Spleen (tissue), 11 donors: ENCODE data around the gene TXNDC2. TPM values are rescaled to one million over a fixed set of nuclear protein-coding genes. Genes with fewer than 3 reads are reported as not detected.
"Not testable (repeated sequence)": the region's sequence is repeated elsewhere in the genome, so short reads cannot be mapped to it uniquely, and the experiment has no call there.

Source experiments
- DNase-seq: peaks from one replicate; pipeline ENCODE4 v3.0.0-alpha.2; 2020
- H3K27ac ChIP-seq, 8 donors: fragments of 200-600 bp; sonication (generic) in 7 of 8; 1 replicate in 4 of 8; 2 replicates in 4 of 8; pipeline versions ENCODE4 v1.5.0 to v1.8.0; 2016 to 2021; ENCODE audit warnings: inconsistent platforms in 4 of 8, mild to moderate bottlenecking in 4 of 8, moderate library complexity in 1 of 8
- H3K27me3 ChIP-seq, 7 donors: fragments of 200-600 bp; sonication (generic) in 6 of 7; replicated peaks in 1 of 7; 1 replicate in 4 of 7; 2 replicates in 3 of 7; pipeline versions ENCODE4 v1.5.0 to v1.8.0; 2016 to 2021; ENCODE audit warnings: inconsistent platforms in 3 of 7, mild to moderate bottlenecking in 1 of 7
- H3K36me3 ChIP-seq, 6 donors: fragments of 200-600 bp; sonication (generic) in 5 of 6; 1 replicate in 4 of 6; 2 replicates in 2 of 6; pipeline versions ENCODE4 v1.5.0 to v1.8.0; 2016 to 2021; ENCODE audit warnings: inconsistent platforms in 2 of 6
- H3K4me1 ChIP-seq, 6 donors: fragments of 200-600 bp; sonication (generic) in 5 of 6; 1 replicate in 3 of 6; 2 replicates in 3 of 6; pipeline versions ENCODE4 v1.5.0 to v1.8.0; 2016 to 2021; ENCODE audit warnings: inconsistent platforms in 3 of 6
- H3K4me3 ChIP-seq, 8 donors: fragments of 200-600 bp; sonication (generic) in 7 of 8; 1 replicate in 4 of 8; 2 replicates in 4 of 8; pipeline versions ENCODE4 v1.5.0 to v1.8.0; 2016 to 2021; ENCODE audit warnings: inconsistent platforms in 4 of 8, mild to moderate bottlenecking in 4 of 8, moderate library complexity in 2 of 8
- H3K9me3 ChIP-seq, 8 donors: fragments of 200-600 bp; sonication (generic) in 7 of 8; 1 replicate in 4 of 8; 2 replicates in 4 of 8; pipeline versions ENCODE4 v1.5.0 to v1.8.0; 2016 to 2021; ENCODE audit warnings: inconsistent platforms in 4 of 8
- CTCF ChIP-seq, 11 experiments: fragments of 200-600 bp in 7 of 11; fragments of 450-650 bp in 4 of 11; sonication (generic) in 4 of 11; IDR thresholded peaks in 8 of 11; conservative IDR thresholded peaks in 3 of 11; 1 replicate in 7 of 11; 2 replicates in 4 of 11; pipeline versions ENCODE4 v1.4.0 to v1.8.0; 2016 to 2021; ENCODE audit warnings: antibody characterized with exemption in 11 of 11, inconsistent platforms in 4 of 11, mild to moderate bottlenecking in 1 of 11
- POLR2A ChIP-seq, 3 donors: fragments of 450-650 bp; IDR thresholded peaks; one replicate each; pipeline ENCODE4 v1.5.1; 2017; ENCODE audit warnings: antibody characterized with exemption in 3 of 3, mild to moderate bottlenecking in 1 of 3
- POLR2AphosphoS5 ChIP-seq, 3 donors: sonication (generic); formaldehyde crosslinking; IDR thresholded peaks; one replicate each; pipeline ENCODE4 v1.5.1; 2017; ENCODE audit warnings: antibody characterized with exemption in 3 of 3
- WGBS, 5 donors: extraction: QIAGEN DNeasy Blood & Tissue Kit in 3 of 5; methylation state at CpG; one replicate each; pipeline versions ENCODE4 v1.1.5 to v1.1.7; 2013 to 2018; 5-methylcytosine and 5-hydroxymethylcytosine counted together
- intact Hi-C: fragments of 100-400 bp; cut with DNase I; formaldehyde crosslinking; loops from one replicate; pipeline ENCODE4 v1.15.0; 2023; ENCODE audit warnings: low total_unique reads
- polyA plus RNA-seq, 3 donors: library from polyadenylated mRNA; stranded (reverse); fragments of 200-250 nt; gene quantifications; one replicate each; pipeline ENCODE4 v1.2.1, GENCODE V29; 2013
- total RNA-seq, 7 donors: library from RNA; depleted of rRNA in 3 of 7; stranded (reverse); fragments of >200 nt in 3 of 7; fragmentation: NEBNext Ultra II Directional in 4 of 7; extraction: Animal tissue kit (Norgen Biotek cat#: 25700) in 4 of 7; gene quantifications; one replicate each; pipeline versions ENCODE4 v1.1.0 to v1.2.1, GENCODE V29; 2016 to 2021
- donor health status: healthy with polysubstance abuse.
- donor health status: DM: no; HTN: no; CAD: no; lungs with moderate emphysema.
- donor health status: DM: no; HTN: no; CAD: no.
- donor health status: Bipolar disorder and iron deficiency.
- donor health status: healthy.
- donor health status: DM: no; HTN: no; CAD: no.
- donor health status: DM: yes; HTN: yes; CAD: no.

TXNDC2 gene
- total and polyA plus RNA-seq, 10 donors: 0.03 to 0.93 (median 0.41) TPM; not detected in 4

GRCh38 chr18:9890196-9890595, 4.4 kb downstream of the TXNDC2 start:
- Histone ChIP-seq H3K9me3 (no peaks in the 10 kb centered on the region), H3K4me3 (no peak overlapping the region), H3K27ac (no peak overlapping the region), H3K27me3 (no peaks in the 10 kb centered on the region), H3K4me1 (no peaks in the 10 kb centered on the region), H3K36me3 (no peaks in the 10 kb centered on the region)
- DNase-seq: no peak
- WGBS, 5 donors: 89 to 98% (median 93%) methylated on average over 5 of the region's 5 CpGs
- intact Hi-C loops: no loop called here
- TF ChIP-seq CTCF (IDR thresholded peaks at IDR 0.05 in 8 of 11, conservative IDR thresholded peaks at IDR 0.05 in 3 of 11): no peak
- TF ChIP-seq POLR2A (IDR thresholded peaks at IDR 0.05): no peak
- no peak for TF ChIP-seq POLR2AphosphoS5 (IDR thresholded peaks at IDR 0.05)

- TF ChIP-seq POLR2AphosphoS5 (IDR thresholded peaks at IDR 0.05): no peak
- no peak for TF ChIP-seq POLR2A (IDR thresholded peaks at IDR 0.05)
- TF ChIP-seq CTCF (IDR thresholded peaks at IDR 0.05 in 8 of 11, conservative IDR thresholded peaks at IDR 0.05 in 3 of 11): no peak
- 68 to 94% (median 92%) methylated on average over 1 of the region's 1 CpG for WGBS, 5 donors
Measured at GRCh38 chr18:9890957-9891356, 5.2 kb downstream of the TXNDC2 start.

GRCh38 chr18:9891515-9891914, 5.7 kb downstream of the TXNDC2 start:
- H3K36me3 ChIP-seq, intact Hi-C loops, DNase-seq: not testable (repeated sequence)

More at GRCh38 chr18:9890957-9891356, 5.2 kb downstream of the TXNDC2 start:
- H3K4me3 ChIP-seq: no peak overlapping the region
- intact Hi-C loops: no loop called here
- H3K27me3 ChIP-seq: no peaks in the 10 kb centered on the region
- no peaks in the 10 kb centered on the region for H3K36me3 ChIP-seq
- no peaks in the 10 kb centered on the region for H3K4me1 ChIP-seq
- DNase-seq: no peak
- no peak overlapping the region for H3K27ac ChIP-seq
- no peaks in the 10 kb centered on the region for H3K9me3 ChIP-seq

GRCh38 chr18:9894454-9895068, 8.8 kb downstream of the TXNDC2 start:
- no peak for DNase-seq
- intact Hi-C loops: no loop called here
- H3K27me3 ChIP-seq: no peaks in the 10 kb centered on the region
- no peaks in the 10 kb centered on the region for H3K36me3 ChIP-seq
- WGBS, 5 donors: 87 to 96% (median 93%) methylated on average over 6 of the region's 6 CpGs
- H3K4me3 ChIP-seq: no peak overlapping the region
- H3K4me1 ChIP-seq: no peaks in the 10 kb centered on the region
- no peak for TF ChIP-seq CTCF (IDR thresholded peaks at IDR 0.05 in 8 of 11, conservative IDR thresholded peaks at IDR 0.05 in 3 of 11)
- H3K9me3 ChIP-seq: no peaks in the 10 kb centered on the region
- H3K27ac ChIP-seq: no peak overlapping the region

More at GRCh38 chr18:9891515-9891914, 5.7 kb downstream of the TXNDC2 start:
- not testable (repeated sequence) for H3K4me1 ChIP-seq, H3K9me3 ChIP-seq, H3K27me3 ChIP-seq, H3K4me3 ChIP-seq, H3K27ac ChIP-seq
- 75 to 89% (median 83%) methylated on average over 4 of the region's 4 CpGs for WGBS, 5 donors

- Histone ChIP-seq H3K4me1 (no peaks in the 10 kb centered on the region), H3K4me3 (no peak overlapping the region), H3K9me3 (no peaks in the 10 kb centered on the region), H3K27me3 (no peaks in the 10 kb centered on the region), H3K27ac (no peak overlapping the region), H3K36me3 (no peaks in the 10 kb centered on the region)
- intact Hi-C loops: no loop called here
- TF ChIP-seq POLR2AphosphoS5 (IDR thresholded peaks at IDR 0.05) (no peak), POLR2A (IDR thresholded peaks at IDR 0.05) (no peak), CTCF (IDR thresholded peaks at IDR 0.05 in 8 of 11, conservative IDR thresholded peaks at IDR 0.05 in 3 of 11) (no peak)
- no peak for DNase-seq
- WGBS, 5 donors: 86 to 96% (median 90%) methylated on average over 5 of the region's 5 CpGs
Measured at GRCh38 chr18:9897129-9897528, 11.4 kb downstream of the TXNDC2 start.

GRCh38 chr18:9897787-9898291, 12.1 kb downstream of the TXNDC2 start:
- H3K4me3 ChIP-seq, H3K4me1 ChIP-seq, H3K9me3 ChIP-seq, H3K36me3 ChIP-seq, H3K27ac ChIP-seq, DNase-seq, intact Hi-C loops, H3K27me3 ChIP-seq: not testable (repeated sequence)
- 93 to 97% (median 95%) methylated on average over 10 of the region's 10 CpGs for WGBS, 5 donors
